Measurements from ENCODE around the gene TUT1.
"Not testable (repeated sequence)": the region's sequence is repeated elsewhere in the genome, so short reads cannot be mapped to it uniquely, and the experiment has no call there.

Gene TUT1

DNA sequence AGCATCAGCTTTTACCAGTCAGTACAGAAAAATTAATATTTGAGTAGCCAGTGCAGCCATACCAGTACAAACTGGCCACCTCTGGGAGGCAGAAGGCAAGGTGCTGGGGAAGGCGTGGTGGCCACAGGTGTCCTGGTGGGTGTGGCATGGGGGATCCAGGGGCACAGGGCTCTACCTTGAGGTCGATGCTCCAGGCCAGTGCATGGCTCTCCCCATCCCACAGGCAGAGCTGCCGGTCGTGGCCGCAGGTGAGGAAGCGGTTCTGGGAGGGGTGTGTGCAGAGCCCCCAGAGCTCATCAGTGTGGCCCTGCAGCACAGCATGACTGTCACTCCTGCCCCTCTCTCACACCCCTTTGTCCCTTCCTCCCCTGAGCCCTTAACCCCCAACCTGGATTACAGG is 14.1 kb upstream of the TUT1 start:
- DNase-seq (ENCODE audit: low read depth), result no peak

DNA sequence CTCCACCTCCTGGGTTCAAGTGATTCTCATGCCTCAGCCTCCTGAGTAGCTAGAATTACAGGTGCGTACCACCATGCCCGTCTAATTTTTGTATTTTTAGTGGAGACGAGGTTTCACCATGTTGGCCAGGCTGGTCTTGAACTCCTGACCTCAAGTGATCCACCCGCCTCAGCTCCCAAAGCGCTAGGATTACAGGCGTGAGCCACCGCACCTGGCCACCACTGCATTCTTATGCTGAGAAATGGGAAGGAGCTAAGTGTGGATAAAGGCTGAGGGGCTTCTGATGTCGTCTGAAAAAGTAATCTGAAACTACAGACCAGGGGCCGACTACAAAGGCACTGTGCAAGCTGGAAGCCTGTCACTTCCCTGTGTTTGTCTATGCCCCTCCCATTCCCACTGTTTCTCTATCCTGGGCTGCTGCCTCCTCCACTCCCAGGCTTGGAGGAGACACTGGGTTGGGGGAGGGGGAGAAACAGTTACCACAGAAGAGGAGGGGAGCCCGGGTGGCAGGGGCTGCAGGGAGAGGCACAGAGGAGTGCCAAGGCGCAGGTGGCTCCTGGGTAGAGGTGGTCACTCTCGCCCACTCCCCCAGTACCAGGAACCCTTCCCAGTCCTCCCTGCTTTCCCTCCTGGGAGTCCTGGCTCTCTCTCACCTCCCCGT is 13.3 kb upstream of the TUT1 start:
- DNase-seq (ENCODE audit: low read depth), result no peak

DNA sequence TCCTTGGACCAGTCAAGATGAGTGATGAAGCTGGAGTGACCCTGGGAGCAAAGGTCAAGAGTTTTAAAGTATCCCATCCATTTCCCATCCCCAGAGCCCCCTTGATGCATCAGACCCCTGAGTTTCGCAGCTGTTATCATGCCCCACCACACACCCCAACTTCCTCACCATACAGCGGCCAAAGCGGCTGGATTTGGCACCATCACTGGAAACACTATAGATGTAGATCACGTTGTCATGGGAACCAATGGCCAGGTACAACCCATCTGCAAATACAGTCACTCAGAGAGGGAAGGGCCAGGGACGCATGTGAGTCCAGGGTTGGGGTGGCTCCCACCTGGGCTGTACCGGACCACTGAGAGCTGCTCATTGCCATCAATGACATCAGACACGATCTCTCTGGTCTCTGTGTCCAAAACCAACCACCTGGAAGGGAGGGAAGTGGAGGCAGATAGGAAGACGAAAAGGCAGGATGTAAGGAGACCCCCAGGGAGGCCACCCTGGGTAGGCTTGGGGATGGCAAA is 12.5 kb upstream of the TUT1 start:
- DNase-seq (ENCODE audit: low read depth), result no peak

DNA sequence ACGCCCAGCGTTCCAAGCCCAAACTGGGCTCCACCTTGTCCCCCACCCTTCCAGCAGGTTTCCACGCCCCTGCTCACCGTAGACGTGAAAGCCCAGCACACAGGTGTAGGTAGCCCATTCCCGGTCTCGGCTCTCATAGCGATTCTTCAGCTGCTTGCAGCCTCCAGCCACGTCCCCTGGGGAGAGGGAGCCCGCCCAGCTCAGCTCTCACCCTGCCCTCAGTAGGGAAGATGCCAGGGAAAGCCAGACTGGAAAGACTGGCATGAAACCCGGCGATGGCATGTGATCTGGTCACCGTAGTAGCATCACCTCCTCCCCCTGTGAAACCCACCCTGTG is 11.7 kb upstream of the TUT1 start:
- DNase-seq (ENCODE audit: low read depth), result no peak

DNA sequence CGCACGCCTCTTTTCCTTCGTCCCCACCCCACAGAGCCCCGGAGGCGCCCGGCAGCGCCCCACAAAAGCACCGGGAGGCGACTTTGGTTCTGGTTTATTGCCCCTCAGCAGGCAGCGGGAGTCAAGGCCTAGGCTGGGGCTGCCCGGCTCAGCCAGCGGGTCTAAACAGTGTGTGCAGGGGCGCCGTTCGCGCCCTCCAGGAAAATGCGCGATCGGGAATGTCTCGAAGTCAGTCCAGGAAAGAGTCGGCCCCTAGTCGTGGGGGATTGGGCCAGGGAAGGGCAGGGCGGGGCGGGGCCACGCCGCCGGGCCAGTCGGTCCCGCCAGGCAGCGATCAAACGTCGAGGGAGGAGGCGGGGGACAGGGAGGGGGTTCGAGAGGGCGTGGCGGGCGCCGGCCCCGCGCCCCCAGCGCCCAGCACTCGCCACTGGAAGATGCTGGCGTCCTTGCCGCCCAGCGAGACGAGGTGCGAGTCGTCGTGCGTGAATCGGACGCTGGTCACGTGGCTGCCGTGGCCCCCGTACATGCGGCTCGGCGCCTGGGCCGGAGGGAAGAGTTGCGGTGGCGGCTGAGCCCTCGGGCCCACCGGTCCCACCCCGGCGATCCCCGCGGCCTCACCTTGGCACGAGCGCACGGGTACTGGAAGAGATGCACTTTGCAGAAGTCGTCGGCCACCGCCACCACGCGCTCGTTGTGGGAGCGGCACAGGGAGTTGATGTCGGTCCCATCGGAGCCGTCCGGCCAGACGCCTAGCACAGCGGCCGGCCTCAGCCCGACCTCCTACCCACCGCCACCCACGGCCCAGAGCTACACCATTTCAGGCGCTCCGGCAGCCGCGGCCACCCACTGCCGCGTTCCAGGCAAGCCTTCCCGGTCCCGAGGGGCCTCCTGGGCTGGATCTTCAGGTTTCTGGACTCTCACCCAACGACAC is 11.1 kb upstream of the TUT1 start:
- no peak for DNase-seq (ENCODE audit: low read depth)

DNA sequence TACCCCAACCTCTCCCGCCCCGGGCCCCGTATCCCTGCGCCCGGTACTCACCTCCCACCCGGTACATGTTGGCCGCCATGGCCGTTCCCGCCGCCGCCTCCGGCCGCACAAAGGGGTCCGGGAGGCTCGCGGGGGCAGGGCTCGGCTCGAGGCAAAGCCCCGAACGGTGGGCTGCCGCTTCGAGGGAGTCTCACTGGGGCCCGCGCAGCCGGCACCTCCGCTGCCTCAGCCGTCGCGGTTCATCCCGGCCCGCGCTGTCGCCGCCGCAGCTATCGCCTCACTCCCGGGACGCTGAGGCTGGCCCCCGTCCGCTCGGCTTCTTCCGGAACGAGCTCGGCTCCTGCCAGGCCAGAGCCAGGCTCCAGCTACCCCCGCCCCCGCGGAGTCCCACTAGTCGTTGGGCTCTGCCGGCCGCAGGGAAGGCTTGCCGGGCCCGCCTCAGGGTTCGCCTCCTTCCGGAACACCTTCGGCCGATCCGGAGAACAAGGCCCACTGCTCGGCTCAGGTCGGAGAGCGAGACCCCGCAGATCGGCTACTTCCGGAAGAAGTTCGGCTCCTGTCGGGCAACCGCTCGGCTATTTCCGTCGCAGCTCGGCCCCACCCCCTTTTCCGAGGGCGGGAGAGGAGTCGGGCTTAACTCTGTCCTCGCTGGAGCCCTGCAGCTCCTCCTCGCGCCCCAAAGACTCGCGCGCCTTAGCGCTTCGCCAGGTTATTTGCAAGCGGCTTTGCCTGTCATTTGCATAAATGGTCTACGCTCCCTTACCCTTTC is 10.2 kb upstream of the TUT1 start, which contains the start of gene MTA2:
TSS of gene MTA2 (minus strand) at position 494 of the 769 bp plus-strand sequence. CDS start at position 79, 415 bp downstream.
- peak; percentile 92 for DNase-seq (ENCODE audit: low read depth)

DNA sequence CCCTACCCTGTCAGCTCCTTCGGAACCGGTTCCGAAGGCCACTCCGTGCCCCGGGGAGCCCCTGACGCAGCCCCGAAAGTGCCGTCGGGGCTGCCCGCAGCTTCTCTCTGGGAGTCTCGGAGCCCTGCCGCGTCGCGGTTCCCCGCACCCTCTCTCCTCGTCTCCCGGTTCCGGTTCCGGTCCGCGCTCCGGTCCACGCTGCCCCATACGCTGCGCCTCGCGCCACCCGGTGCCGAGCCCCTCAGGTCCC is 9.7 kb upstream of the TUT1 start:
- DNase-seq (ENCODE audit: low read depth), result no peak

DNA sequence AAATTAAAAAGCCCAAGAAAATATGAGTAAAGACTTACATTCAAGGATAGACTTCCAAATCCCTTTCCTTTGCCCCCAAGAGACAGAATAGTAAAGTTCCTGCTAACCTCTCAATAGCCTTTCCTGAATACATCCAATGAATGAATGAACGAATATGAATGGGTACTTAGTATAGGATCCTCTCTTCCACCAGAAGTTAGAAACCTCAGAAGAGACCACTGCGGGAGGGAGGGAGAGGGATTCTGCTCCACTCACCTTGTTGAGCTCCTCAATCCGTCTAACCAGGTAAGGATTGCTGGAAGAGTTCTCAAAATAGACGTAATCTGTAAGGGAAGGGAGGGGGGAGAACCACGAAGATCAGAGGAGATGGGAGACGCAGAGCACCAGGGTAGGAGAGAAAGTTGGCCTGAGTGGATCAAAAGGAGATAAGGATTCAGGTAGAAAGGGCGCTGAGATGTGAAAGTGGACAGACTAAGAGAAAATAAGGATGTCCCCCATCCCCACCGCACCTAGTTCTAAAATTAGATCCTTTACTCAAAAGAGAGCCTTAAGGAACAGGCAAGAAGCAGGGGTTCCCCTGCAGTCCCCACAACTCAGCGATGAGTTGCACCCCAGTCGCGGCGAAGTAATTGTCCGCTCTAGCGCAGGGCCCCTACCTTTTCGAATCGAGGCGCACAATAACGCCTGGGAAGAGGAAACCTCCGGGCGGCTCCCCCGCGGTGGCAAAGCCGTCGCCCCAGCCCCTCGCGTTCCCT is 9.2 kb upstream of the TUT1 start:
- DNase-seq (ENCODE audit: low read depth), result no peak

DNA sequence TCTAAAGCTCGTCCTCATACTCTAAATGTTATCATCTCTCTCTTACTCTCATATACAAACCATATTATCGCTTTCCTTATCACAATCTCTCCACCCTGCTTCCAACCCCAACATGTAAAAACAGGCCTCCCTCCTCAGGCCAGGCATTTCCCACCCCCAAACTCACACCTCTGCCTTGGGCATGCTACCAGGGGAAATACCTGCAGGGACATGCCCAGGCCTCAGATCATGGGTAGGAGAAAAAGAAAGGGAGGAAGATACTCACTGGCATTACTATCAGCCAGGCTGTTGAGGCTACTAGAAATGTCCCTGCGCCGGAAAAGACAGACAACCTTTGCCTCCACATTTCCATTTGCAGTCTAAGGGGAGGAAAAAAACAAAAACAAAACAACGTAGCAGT is 8.6 kb upstream of the TUT1 start:
- DNase-seq (ENCODE audit: low read depth), result no peak

DNA sequence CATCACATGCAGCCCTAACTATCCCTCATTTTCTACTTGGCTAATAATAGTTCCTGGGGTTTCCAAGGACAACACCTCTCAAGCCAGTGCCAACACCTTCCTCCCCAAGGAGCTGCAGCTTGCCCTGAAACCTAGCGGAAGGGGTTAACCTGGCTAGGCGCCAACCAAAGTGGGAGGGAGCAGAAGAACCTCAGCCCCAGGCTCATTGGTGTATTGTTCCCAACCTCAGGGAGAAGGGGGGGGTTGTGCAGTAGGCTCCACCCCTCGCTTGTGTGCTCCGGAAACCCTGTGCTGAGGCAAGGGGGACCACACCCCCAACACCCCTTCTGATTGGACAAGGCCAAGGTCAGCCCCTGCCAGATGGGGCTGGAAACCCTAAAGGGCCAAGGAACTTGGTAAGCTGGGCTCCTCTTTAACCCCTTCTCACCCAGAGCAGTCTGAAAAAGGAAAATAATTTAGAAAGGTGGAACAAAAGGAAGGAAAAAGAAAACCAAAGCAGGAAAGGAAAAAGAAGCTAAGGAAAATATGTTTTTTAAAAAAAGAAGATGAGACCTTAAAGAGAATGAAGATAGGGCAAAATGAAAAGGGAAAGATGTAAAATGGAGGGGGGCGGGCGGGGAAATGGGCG is 7.9 kb upstream of the TUT1 start:
- peak; percentile 81 for DNase-seq (ENCODE audit: low read depth)

DNA sequence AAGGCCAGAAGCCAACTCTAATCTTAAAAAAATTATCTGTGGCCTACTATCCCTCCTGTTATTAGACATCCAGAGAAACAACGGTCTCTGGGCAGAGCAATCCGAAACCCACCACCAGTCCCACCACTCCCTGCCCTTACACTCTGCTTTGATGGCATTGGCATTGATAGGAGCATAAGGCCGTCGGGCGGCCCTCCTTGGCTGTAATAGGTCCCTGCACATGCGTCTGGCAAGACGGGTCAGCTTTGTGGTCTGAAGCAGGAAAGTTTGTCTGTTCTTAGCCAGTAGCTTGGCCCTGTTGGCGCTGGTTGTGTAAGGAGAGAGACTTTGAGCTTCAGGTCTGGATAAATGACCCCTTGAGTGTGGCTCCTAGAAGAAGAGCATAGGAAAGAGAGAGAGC is 3.8 kb upstream of the TUT1 start:
- DNase-seq (ENCODE audit: low read depth), result no peak

DNA sequence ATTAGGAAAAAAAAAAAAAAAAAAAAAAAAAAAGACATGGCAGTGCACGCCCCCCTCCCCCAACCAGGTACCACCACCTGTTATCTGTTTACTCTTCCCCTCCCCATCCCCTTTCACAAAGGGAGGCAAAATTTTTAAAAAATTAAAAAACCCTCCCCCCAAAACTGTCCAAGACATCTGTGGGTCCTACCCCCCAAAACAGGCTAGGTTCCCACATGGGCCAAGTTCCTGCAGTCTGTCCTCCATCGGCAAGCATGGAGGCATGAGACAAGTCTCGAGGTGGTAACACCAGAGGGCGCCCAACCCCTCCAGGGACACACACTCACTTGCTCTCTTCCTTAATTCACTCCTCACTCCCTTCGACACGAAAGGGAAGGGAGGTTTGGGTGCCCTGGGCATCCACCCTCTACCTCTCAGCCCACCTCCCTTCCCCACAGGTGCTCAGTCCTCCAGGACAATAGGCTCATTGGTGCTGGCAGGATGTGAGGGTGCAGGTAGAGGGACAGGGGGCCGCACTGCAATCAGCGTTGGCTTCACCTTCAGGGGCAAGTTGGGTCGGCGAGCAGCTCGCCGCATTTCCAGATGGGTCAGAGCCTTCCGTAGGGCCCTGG is 2.2 kb upstream of the TUT1 start:
- DNase-seq (ENCODE audit: low read depth), result no peak

DNA sequence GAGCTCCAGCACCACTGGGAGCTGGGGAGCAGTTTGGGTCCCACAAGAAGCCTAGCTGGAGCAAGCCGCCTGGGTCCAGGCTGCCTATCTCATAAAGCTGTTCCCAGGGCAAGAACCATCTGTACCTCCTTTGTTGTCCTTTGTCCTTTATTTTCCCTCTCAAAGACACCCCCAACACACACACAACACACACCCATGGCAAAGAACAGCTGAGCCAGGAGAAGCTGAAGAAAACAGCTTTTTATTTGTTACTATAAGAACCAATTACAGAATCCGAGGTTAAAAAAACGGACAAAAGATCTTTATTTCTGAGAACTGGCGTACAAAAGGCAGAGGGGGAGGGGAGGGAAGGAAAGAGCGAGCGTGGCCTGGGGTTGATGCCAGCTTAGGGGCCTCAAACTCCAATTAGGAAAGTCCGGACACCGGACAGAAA is 1.7 kb upstream of the TUT1 start:
- DNase-seq (ENCODE audit: low read depth), result no peak

DNA sequence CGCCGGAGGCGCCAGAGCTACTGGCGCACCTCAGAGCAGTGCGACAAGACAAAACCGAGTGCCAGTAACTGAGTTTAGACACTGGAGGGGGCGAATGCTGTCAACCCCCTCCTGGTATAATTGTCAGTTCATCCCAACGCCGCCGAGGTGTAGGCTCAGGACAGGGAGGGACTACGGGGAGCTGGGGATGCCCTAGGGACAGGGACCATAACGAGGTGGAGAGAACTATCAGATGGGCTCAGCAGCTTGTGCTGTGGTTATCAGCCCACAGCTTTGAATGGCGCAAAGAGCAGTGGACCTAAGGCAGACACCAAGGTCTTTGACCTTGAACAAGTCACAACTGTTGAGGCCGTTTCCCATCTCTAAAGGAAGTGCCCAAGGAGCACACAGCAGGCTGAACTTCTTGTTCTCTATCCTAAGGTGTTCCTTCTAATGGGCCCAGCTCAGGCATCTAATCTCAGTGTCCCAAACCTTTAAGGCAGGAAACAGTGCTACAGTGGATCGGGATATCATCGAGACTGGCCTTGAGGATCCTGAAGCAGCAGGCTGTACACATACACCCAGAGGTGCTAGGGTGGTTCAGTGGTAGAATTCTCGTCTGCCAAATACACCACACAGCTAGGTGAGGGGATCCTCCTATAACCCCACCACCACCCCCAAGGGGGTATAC is 958 bp upstream of the TUT1 start:
- DNase-seq (ENCODE audit: low read depth), result no peak

DNA sequence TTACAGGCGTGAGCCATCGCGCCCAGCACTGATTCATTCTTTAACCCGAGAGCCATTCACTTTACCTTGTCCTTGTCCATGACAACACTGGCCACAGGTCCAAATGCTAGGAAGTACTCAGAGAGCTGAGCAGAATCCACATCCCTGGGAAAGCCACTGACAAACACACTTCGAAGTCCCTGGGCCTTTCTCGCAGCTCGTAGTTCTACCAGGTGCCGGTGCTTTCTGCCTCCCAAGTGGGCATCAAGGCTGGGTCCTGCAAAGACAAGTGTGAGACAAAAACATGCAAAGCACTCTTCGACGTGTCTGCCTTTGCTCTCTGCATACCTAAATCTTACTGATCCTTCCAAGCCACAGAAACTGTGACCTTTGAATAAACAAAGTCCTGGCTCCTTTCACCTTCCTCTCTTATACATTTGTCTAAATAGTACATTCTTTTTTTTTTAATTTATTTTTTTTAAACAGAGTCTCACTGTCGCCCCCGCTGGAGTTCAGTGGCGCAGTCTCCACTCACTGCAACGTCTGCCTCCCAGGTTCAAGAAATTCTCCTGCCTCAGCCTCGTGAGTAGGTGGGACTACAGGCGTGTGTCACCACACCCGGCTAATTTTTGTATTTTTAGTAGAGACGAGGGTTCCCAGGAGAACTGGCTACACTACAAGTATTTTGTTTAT is 2.2 kb downstream of the TUT1 start:
- no peak for DNase-seq (ENCODE audit: low read depth)

DNA sequence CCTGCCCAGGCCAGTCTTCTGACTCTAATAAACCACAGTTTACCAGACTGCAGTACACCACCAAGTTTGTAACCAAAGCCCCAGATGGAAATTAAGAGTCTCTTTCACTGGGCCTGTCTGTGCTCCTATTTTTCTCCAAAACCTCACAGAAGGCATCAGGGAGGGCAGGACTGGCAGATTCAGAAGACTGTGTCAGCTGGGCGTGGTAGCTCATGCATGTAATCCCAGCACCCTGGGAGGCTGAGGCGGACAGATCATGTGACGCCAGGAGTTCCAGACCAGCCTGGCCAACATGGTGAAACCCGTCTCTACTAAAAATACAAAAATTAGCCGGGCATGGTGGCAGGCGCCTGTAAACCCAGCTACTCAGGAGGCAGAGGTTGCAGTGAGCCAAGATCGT is 6.0 kb downstream of the TUT1 start:
- not testable (repeated sequence) for DNase-seq (ENCODE audit: low read depth)

DNA sequence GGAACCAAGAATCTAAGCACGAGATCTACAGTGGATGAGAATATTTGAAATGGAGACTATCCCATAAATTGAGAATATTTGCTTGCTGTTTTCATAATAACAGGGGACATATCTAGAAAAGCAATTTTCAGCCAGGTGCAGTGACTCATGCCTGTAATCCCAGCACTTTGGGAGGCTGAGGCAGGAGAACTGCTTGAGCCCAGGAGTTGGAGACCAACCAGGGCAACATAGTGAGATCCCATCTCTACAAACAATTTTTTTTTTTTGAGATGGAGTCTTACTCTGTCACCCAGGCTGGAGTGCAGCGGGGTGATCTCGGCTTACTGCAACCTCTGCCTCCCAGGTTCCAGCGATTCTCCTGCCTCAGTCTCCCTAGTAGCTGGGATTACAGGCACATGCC is 9.6 kb downstream of the TUT1 start:
- not testable (repeated sequence) for DNase-seq (ENCODE audit: low read depth)

DNA sequence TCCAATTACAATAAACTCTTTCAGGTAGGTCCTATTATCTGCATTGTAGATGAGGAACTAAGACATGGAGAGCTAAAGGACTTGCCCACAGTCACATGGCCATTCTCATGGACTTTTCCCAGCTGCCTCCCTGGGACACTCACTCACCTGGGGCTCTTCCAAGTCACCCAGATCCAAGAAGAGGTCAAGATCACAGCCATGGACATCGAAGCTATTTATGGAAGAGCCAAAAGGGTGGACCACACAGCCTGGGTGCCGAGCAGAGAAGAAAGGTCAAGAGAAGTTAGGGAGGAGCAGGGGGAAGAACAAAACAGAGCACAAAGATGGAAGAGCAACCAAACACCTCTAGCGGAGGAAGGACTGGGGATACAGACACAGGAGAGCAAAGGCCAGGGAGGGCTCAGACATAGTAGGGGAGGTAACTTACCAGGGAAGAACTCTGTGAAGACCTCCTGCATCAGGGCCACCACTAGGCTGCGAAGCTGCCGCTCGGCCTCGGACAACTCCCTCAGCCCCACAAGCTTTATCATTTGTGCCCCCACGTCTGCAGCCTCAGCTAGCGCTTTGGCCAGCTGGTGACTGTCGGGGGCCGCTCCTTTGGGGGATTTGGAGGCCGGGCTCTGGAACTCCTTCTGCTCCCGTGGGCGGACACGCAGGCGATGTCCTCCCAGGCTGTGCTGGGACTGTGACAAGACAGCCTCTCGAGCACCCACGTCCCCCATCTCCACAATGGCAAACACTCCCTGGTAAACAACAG is 10.2 kb downstream of the TUT1 start:
- no peak for DNase-seq (ENCODE audit: low read depth)

DNA sequence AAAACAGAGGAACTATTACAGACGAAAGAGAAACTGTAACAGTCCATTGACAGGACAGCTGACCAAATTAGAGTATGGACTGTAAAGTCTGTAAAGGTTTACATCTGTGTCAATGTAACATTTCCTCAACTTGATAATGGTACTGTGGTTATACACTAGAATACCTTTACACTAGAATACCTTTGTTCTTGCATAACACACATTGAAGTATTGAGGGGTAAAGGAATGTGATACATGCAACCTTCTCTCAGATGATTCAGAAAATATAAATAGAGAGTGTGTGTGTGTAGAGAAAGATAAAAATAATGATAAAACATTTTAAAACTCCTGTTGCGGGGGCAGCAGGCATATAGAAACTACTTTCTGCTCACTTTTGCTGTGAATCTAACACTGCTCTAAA is 12.1 kb downstream of the TUT1 start:
- DNase-seq (ENCODE audit: low read depth), result no peak
